BLaER1 (cell line): ENCODE results near the gene UBE2F.
A peak's percentile ranks its signal among the peaks of the same experiment; 100 is the strongest.

Source experiments
- H3K27ac ChIP-seq: shearing (Covaris generic); formaldehyde crosslinking; 2 replicates; pipeline ENCODE4 v1.8.1; 2022
- H3K27me3 ChIP-seq: shearing (Covaris generic); formaldehyde crosslinking; 2 replicates; pipeline ENCODE4 v1.8.1; 2022
- H3K36me3 ChIP-seq: shearing (Covaris generic); formaldehyde crosslinking; 2 replicates; pipeline ENCODE4 v1.8.1; 2022
- H3K4me1 ChIP-seq: shearing (Covaris generic); formaldehyde crosslinking; 2 replicates; pipeline ENCODE4 v1.8.1; 2022
- H3K4me2 ChIP-seq: shearing (Covaris generic); formaldehyde crosslinking; 2 replicates; pipeline ENCODE4 v1.8.1; 2022
- H3K4me3 ChIP-seq: shearing (Covaris generic); formaldehyde crosslinking; 2 replicates; pipeline ENCODE4 v1.8.1; 2022
- H3K9ac ChIP-seq: shearing (Covaris generic); formaldehyde crosslinking; 2 replicates; pipeline ENCODE4 v1.8.1; 2022
- H3K9me3 ChIP-seq: shearing (Covaris generic); formaldehyde crosslinking; 2 replicates; pipeline ENCODE4 v1.8.1; 2022
- H4K20me1 ChIP-seq: shearing (Covaris generic); formaldehyde crosslinking; 2 replicates; pipeline ENCODE4 v1.8.1; 2022
- Cebpa-rat ChIP-seq: shearing (Covaris generic); IDR thresholded peaks from 2 replicates; pipeline ENCODE4 v1.8.1; 2022

UBE2F gene, protein sequence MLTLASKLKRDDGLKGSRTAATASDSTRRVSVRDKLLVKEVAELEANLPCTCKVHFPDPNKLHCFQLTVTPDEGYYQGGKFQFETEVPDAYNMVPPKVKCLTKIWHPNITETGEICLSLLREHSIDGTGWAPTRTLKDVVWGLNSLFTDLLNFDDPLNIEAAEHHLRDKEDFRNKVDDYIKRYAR

DNA sequence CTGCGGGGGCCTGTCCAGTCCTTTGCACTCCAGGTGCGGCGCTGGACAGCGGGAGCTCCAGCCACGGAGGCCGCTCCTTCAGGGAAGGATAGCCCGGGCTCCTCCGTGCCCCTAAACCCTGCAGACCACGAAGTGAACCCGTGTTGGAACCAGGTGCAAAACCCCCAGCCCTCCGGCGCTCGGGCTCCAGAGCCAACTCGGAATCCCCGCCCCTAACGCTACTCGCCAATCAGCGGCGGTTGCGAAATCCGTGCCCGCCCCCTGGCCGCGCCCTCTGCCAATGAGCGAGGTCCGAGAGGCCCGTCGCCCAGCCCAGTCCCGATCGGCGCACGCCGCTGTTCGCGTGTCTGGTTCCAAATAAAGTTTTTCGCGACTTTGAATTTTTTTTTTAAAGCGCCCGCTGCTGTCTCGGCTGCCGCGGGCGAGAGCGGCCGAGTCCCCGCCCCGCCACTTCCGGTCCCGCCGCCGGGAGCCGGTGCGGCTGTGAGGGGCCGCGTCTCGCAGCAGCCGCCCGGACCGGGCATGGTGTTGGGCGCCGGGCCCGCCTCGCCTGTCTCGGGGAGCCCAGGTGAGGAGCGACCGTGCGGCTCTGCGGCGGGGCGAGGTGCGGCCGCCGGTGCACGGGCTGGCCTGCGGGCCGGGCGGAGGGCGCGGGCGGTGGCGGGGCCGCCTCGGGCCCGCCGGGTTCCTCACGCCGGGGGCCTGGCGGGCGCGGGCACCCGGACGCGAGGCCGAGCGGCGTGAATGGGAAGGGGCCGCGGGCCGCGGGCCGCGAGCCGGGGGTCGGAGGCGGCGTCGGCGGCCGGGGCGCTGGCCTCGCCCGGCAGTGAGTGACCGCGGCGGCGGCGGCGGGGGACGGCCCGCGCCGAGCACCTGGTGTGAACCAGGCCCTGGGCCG is at the start of gene UBE2F:
TSS of gene UBE2F (plus strand) at position 450 of the 898 bp plus-strand sequence. CDS start 6,094 bp downstream, outside the sequence.
- Histone ChIP-seq H4K20me1 (peaks cover 45% of the 10 kb centered on the region), H3K4me3 (peak within 1 kb of the TSS; percentile 95), H3K27ac (peak within 1 kb of the TSS; percentile 80), H3K4me2 (peak within 1 kb of the TSS; percentile 99), H3K9ac (peak within 1 kb of the TSS; percentile 89), H3K27me3 (no peaks in the 10 kb centered on the region), H3K36me3 (0 out of 2 replicates have a peak, but pooled peaks cover 3% of the 10 kb centered on the region), H3K4me1 (peaks cover 40% of the 10 kb centered on the region), H3K9me3 (peaks cover 17% of the 10 kb centered on the region)
- TF ChIP-seq Cebpa-rat: peak; percentile 100

DNA sequence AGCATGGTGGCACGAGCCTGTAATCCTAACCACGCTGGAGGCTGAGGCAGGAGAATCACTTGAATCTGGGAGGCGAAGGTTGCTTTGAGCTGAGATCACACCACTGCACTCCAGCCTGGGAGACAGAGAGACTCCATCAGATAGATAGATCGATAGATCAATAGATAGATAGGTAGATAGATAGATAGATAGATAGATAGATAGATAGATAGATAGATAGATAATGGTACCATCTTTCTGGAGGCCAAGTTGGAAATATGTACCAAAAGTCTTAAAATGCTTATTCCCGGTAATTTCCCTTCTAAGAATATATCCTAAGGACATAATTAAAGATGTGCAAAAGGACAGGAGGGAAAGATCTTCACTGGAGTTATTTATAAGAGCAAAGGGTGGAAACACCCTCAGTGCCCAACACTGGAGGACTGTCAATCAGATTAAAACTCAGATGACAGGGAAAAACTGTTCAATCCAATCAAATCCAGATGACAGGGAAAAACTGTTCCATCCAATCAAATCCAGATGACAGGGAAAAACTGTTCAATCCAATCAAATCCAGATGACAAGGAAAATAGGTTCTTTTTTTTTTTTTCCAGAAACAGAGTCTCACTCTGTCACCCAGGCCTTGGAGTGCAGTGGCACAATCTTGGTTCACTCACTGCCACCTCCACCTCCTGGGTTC is 49.0 kb upstream of the UBE2F start:
- no peak overlapping the region for H3K9ac ChIP-seq
- no peaks in the 10 kb centered on the region for H3K36me3 ChIP-seq
- no peaks in the 10 kb centered on the region for H3K9me3 ChIP-seq
- H3K27ac ChIP-seq: no peak overlapping the region
- no peak overlapping the region for H3K4me2 ChIP-seq
- no peak overlapping the region for H3K4me3 ChIP-seq
- peaks cover 46% of the 10 kb centered on the region for H3K4me1 ChIP-seq
- no peaks in the 10 kb centered on the region for H3K27me3 ChIP-seq
- TF ChIP-seq Cebpa-rat: no peak
- H4K20me1 ChIP-seq: no peaks in the 10 kb centered on the region

DNA sequence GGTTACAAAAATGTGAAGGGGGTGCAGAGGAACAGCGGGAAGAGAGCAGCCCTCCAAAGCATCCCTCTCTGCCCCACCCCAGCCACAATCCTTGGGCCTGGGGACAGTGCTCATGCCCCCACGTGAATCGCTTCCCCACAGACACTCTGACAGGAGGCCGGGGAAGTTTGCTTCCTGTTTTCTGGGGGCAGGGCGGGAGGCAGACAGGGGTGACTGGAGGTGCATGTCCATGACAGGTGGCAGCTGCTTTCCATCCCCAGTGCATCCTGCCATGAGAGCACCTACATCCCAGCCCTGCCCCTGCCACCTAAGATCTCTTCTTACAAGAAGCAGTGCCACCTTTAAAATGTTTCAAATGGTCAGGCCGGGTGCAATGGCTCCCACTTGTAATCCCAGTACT is 47.2 kb upstream of the UBE2F start:
- Histone ChIP-seq H3K4me2 (peak overlapping the region; percentile 64), H3K4me3 (no peak overlapping the region), H3K4me1 (peaks cover 55% of the 10 kb centered on the region), H3K9ac (no peak overlapping the region; the same call in 1 of the 2 replicates), H3K27ac (peak overlapping the region; percentile 35; the same call in 1 of the 2 replicates), H3K36me3 (no peaks in the 10 kb centered on the region), H3K9me3 (no peaks in the 10 kb centered on the region), H4K20me1 (no peaks in the 10 kb centered on the region), H3K27me3 (no peaks in the 10 kb centered on the region)
- TF ChIP-seq Cebpa-rat: no peak

DNA sequence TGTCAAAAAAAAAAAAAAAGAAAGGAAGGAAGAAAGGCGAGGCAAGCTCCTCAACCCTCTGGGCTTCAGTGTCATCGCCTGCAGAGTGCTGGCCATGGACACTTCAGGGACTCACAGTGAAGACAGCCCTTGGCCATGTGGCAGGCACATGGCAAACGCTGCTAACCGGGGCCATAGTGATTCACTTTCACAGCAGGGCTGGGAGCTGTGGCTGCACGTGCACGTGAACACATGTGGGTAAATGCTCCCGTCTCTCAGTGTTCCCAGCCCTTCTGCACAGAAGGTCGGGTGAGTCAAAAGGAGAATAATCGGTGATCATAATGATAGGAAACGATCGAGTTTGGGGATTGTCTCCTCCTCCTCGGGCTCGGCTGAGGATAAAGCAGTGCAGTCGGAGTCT is 46.1 kb upstream of the UBE2F start:
- H3K4me1 ChIP-seq: peaks cover 47% of the 10 kb centered on the region
- H4K20me1 ChIP-seq: no peaks in the 10 kb centered on the region
- H3K27ac ChIP-seq: no peak overlapping the region
- TF ChIP-seq Cebpa-rat: no peak
- no peak overlapping the region for H3K9ac ChIP-seq
- no peak overlapping the region for H3K4me2 ChIP-seq
- H3K9me3 ChIP-seq: no peaks in the 10 kb centered on the region
- H3K4me3 ChIP-seq: no peak overlapping the region
- H3K27me3 ChIP-seq: no peaks in the 10 kb centered on the region
- H3K36me3 ChIP-seq: no peaks in the 10 kb centered on the region

DNA sequence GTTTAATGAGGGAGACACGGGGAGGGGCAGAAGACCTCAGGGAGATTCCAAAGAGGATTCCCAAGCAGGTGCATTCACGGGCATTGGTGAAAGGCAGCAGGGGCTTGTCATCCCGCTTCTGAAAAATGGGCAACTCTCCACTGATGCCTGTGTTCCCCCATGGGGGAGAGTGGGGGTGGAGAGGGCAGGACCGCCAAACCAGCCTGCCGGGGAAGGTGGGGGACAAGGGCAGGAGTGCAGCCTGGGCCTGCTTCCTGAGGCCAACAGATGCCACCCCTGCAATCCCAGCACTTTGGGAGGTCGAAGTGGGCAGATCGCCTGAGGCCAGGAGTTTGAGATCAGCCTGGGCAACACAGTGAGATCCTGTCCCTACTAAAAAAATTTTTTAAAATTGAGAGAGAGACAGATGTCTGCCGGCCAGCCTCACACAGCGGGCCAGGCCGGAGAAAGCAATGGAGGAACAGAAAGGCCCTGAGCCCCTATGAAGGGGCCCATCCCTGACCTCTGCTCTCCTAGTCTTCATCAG is 44.8 kb upstream of the UBE2F start:
- no peak overlapping the region for H3K27ac ChIP-seq
- H3K4me2 ChIP-seq: no peak overlapping the region
- H3K4me3 ChIP-seq: no peak overlapping the region
- no peak overlapping the region for H3K9ac ChIP-seq
- H3K9me3 ChIP-seq: no peaks in the 10 kb centered on the region
- no peaks in the 10 kb centered on the region for H4K20me1 ChIP-seq
- H3K4me1 ChIP-seq: peaks cover 43% of the 10 kb centered on the region
- no peaks in the 10 kb centered on the region for H3K27me3 ChIP-seq
- no peak for TF ChIP-seq Cebpa-rat
- no peaks in the 10 kb centered on the region for H3K36me3 ChIP-seq

DNA sequence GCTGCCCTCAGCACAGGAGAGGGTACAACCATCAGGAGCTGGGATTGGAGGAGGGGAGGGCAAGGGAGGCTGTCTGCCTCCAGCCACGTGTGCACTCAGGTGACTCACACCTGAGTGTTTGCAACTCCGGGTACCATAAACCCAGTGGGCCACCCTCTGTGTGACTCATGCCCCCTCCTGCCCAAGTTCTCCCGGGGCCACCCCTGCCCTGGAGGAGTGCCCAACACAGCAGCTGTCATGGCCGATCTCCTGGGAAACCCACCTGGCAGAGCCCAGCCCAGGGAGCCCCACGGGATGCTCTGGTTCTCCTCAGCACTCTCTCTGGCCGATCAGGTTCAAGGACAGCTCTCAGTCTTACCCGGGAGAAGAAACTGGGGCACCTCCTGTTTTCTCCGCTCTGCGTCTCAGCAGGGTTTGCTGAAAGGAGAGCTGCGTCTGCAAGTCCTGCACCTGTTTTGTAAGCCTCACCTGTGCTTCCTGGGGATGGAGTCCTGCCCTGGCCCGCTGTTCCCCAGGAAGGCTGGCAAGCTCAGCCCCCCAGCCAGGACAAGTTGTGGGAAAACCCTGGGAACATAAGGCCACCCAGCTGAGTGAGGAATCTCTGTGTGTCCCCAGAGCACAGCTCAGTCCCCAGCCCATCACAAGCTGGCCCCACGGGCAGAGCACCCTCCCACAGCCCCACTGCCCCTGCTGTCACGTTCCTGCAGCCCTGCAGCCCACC is 44.0 kb upstream of the UBE2F start:
- Histone ChIP-seq H3K36me3 (no peaks in the 10 kb centered on the region), H3K4me2 (peak overlapping the region; percentile 89), H3K4me3 (no peak overlapping the region), H4K20me1 (no peaks in the 10 kb centered on the region), H3K27ac (peak overlapping the region; percentile 57), H3K27me3 (no peaks in the 10 kb centered on the region), H3K9ac (peak overlapping the region; percentile 51; the same call in 1 of the 2 replicates), H3K9me3 (peaks cover 3% of the 10 kb centered on the region; the same call in 1 of the 2 replicates), H3K4me1 (peaks cover 43% of the 10 kb centered on the region)
- no peak for TF ChIP-seq Cebpa-rat

DNA sequence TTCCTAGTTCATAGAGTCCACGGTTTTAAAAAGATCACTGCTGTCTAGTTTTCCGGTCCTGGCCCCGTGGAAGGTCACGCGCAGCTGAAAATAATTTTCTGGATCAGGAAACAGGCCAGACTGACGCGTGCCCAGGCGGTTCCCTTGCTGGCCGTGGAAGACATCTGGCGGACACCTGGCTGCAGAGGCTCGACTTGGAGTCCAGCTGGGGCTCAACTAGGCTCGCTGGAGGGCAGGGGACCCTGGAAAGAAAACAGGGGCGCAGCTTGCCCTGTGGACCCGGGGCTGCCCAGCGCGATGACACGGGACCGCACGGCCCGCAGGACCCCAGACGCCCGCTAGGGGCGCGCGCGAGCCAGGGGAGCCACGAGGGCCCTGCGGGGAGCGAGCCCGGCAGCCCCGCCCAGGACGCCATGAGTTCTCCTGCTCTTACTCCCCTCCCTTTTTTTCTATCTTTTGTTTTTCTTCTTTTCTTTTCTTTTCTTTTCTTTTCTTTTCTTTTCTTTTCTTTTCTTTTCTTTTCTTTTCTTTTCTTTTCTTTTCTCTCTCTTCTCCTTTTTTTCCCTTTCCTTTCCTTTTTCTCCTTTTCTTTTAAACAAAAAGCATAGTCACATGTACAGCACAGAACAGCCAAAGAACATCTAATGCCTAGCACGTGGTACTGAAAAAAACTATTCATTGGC is 43.2 kb upstream of the UBE2F start:
- peak overlapping the region; percentile 51; the same call in 1 of the 2 replicates for H3K9ac ChIP-seq
- peak overlapping the region; percentile 89 for H3K4me2 ChIP-seq
- no peaks in the 10 kb centered on the region for H3K27me3 ChIP-seq
- H3K4me3 ChIP-seq: peak overlapping the region; percentile 52; the same call in 1 of the 2 replicates
- TF ChIP-seq Cebpa-rat: no peak
- H3K36me3 ChIP-seq: no peaks in the 10 kb centered on the region
- H3K27ac ChIP-seq: peak overlapping the region; percentile 57
- H4K20me1 ChIP-seq: no peaks in the 10 kb centered on the region
- peaks cover 43% of the 10 kb centered on the region for H3K4me1 ChIP-seq
- H3K9me3 ChIP-seq: peaks cover 11% of the 10 kb centered on the region; the same call in 1 of the 2 replicates

DNA sequence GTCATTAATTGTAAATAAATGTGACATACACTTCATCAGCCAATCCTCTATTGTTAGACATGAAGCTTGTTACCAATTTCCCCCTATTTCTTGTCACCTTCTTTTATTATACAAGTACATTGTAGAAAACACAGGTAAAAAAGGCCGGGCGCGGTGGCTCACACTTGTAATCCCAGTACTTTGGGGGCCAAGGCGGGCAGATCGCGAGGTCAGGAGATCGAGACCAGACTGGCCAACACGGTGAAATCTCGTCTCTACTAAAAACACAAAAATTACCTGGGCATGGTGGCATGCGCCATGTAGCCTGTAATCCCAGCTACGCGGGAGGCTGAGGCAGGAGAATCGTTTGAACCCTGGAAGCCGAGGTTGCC is 42.7 kb upstream of the UBE2F start:
- Histone ChIP-seq H3K4me2 (0 out of 2 replicates have a peak overlapping the region, but pooled peaks have one; percentile 89), H3K27me3 (no peaks in the 10 kb centered on the region), H3K36me3 (no peaks in the 10 kb centered on the region), H3K4me3 (no peak overlapping the region), H3K9ac (no peak overlapping the region), H4K20me1 (no peaks in the 10 kb centered on the region), H3K27ac (no peak overlapping the region), H3K4me1 (peaks cover 41% of the 10 kb centered on the region), H3K9me3 (peaks cover 15% of the 10 kb centered on the region)
- TF ChIP-seq Cebpa-rat: no peak

DNA sequence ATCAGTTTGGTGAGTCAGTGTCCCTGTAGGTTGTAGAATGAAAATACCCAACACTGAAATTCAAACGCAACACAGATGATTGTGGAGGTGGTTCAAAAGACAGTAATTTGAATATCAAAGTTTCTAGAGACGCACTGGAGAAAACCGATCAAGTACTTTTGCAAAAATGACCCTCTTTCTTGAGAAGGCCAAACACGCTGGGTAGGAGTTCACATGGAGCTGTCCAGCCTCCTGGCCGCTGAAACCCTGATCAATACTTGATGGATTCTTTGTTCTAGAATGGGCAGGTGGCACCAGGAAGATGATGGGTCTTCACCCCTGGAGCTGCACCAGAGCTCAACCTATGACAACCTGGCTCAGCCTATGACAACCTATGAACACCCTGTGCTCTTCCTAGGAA is 39.7 kb upstream of the UBE2F start:
- Histone ChIP-seq H3K27ac (no peak overlapping the region), H3K9me3 (peaks cover 37% of the 10 kb centered on the region), H3K36me3 (no peaks in the 10 kb centered on the region), H3K27me3 (no peaks in the 10 kb centered on the region), H3K4me1 (peaks cover 20% of the 10 kb centered on the region), H4K20me1 (no peaks in the 10 kb centered on the region), H3K4me2 (no peak overlapping the region), H3K4me3 (no peak overlapping the region), H3K9ac (no peak overlapping the region)
- TF ChIP-seq Cebpa-rat: no peak
